Neural progenitor cell (in vitro differentiated cells): Measurements from ENCODE around the gene DTD2. TPM values are rescaled to one million over a fixed set of nuclear protein-coding genes. Genes with fewer than 3 reads are reported as not detected.

Experiments used
- DNase-seq: peaks from one replicate; pipeline ENCODE4 v3.0.0-alpha.2; 2016; ENCODE audit warnings: low spot score
- H2AFZ ChIP-seq: fragments of 200-600 bp; sonication (generic); replicated peaks from 2 replicates; pipeline ENCODE4 v1.6.1; 2016; ENCODE audit warnings: antibody characterized with exemption
- H3F3A ChIP-seq: fragments of 200-600 bp; sonication (generic); 2 replicates; pipeline ENCODE4 v1.6.1; 2016; ENCODE audit warnings: antibody characterized with exemption, low read depth
- H3K27ac ChIP-seq: fragments of 200-600 bp; sonication (generic); 2 replicates; pipeline ENCODE4 v1.5.1; 2016; ENCODE audit warnings: mild to moderate bottlenecking
- H3K27me3 ChIP-seq: fragments of 200-600 bp; sonication (generic); 2 replicates; pipeline ENCODE4 v1.6.1; 2016; ENCODE audit warnings: mild to moderate bottlenecking, moderate library complexity
- H3K36me3 ChIP-seq: fragments of 200-600 bp; sonication (generic); 2 replicates; pipeline ENCODE4 v1.5.1; 2016
- H3K4me1 ChIP-seq: fragments of 200-600 bp; sonication (generic); 2 replicates; pipeline ENCODE4 v1.6.1; 2016; ENCODE audit warnings: mixed run types
- H3K4me2 ChIP-seq: fragments of 200-600 bp; sonication (generic); 2 replicates; pipeline ENCODE4 v1.6.1; 2016
- H3K4me3 ChIP-seq: fragments of 200-600 bp; sonication (generic); 2 replicates; pipeline ENCODE4 v1.5.1; 2016
- H3K79me2 ChIP-seq: fragments of 200-600 bp; sonication (generic); 2 replicates; pipeline ENCODE4 v1.6.1; 2016; ENCODE audit warnings: low read depth
- H3K9ac ChIP-seq: fragments of 200-600 bp; sonication (generic); 2 replicates; pipeline ENCODE4 v1.6.1; 2016
- H3K9me3 ChIP-seq: fragments of 200-600 bp; sonication (generic); 2 replicates; pipeline ENCODE4 v1.5.1; 2016; ENCODE audit warnings: low read depth
- H4K20me1 ChIP-seq: fragments of 200-600 bp; sonication (generic); 2 replicates; pipeline ENCODE4 v1.6.1; 2016; ENCODE audit warnings: low read depth
- H3K27ac Mint-ChIP-seq: 3 replicates; pipeline ENCODE4 v1.8.0; 2021; ENCODE audit warnings: mixed read lengths
- H3K27me3 Mint-ChIP-seq: 2 replicates; pipeline ENCODE4 v1.8.0; 2022; ENCODE audit warnings: low read depth, mild to moderate bottlenecking, inconsistent platforms, moderate library complexity, mixed read lengths; ENCODE audit not compliant: insufficient read depth
- H3K36me3 Mint-ChIP-seq: 3 replicates; pipeline ENCODE4 v1.8.0; 2021; ENCODE audit warnings: mixed read lengths
- H3K4me1 Mint-ChIP-seq: 3 replicates; pipeline ENCODE4 v1.8.0; 2021; ENCODE audit warnings: mixed read lengths
- H3K4me3 Mint-ChIP-seq: 3 replicates; pipeline ENCODE4 v1.8.0; 2021; ENCODE audit warnings: mild to moderate bottlenecking, moderate library complexity, mixed read lengths
- H3K9me3 Mint-ChIP-seq: 3 replicates; pipeline ENCODE4 v1.8.0; 2020; ENCODE audit warnings: mixed read lengths
- EZH2 ChIP-seq: fragments of 200-600 bp; sonication (generic); IDR thresholded peaks from 2 replicates; pipeline ENCODE4 v1.6.1; 2017; ENCODE audit warnings: antibody characterized with exemption, mild to moderate bottlenecking, moderate library complexity
- EZH2phosphoT487 ChIP-seq: fragments of 200-600 bp; sonication (generic); IDR thresholded peaks from 2 replicates; pipeline ENCODE4 v1.6.1; 2017; ENCODE audit warnings: antibody characterized with exemption
- total RNA-seq: library from RNA; depleted of rRNA; stranded (reverse); fragments of >200 nt; gene quantifications from 2 replicates; pipeline ENCODE4 v1.2.3, GENCODE V29; 2015; ENCODE audit warnings: low replicate concordance
- TF ChIP-seq, protein P1 (sequence below): fragments of 200-600 bp; sonication (generic); IDR thresholded peaks from 2 replicates; pipeline ENCODE4 v1.5.1; 2017; ENCODE audit warnings: antibody characterized with exemption, mild to moderate bottlenecking

Gene DTD2
- total RNA-seq, 1 donor from 2014 or later: 11.9 TPM

GRCh38 chr14:31435276-31435675 lies 22.0 kb downstream of the DTD2 start:
- H3K36me3 Mint-ChIP-seq: peaks cover 28% of the 10 kb centered on the region
- no peaks in the 10 kb centered on the region for H3K27me3 ChIP-seq

DNA sequence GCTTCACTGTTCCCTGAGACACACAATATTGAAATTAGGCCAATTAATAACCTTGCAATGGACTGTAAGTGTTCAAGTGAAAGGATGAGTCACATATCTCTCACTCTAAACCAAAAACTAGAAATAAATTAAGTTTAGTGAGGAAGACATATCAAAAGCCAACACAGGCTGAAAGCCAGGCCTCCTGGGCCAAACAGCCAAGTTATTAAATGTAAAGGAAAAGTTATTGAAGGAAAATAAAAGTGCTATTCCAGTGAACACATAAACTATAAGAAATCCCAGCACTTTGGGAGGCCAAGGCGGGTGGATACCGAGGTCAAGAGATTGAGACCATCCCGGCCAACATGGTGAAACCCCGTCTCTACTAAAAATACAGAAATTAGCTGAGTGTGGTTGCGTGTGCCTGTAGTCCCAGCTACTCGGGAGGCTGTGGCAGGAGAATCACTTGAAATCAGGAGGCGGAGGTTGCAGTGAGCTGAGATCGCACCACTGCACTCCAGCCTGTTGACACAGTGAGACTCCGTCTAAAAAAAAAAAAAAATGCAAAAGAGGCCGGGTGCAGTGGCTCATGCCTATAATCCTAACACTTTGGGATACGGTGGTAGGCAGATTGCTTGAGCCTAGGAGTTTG lies 26.6 kb downstream of the DTD2 start:
- no peak overlapping the region for H3K27ac ChIP-seq
- no peak for DNase-seq
- no peaks in the 10 kb centered on the region for H4K20me1 ChIP-seq
- no peaks in the 10 kb centered on the region for H3K27me3 ChIP-seq
- H3K4me3 ChIP-seq: no peak overlapping the region
- Mint-ChIP-seq H3K27ac (no peak overlapping the region), H3K36me3 (peaks cover 14% of the 10 kb centered on the region), H3K9me3 (peaks cover 14% of the 10 kb centered on the region), H3K4me1 (no peaks in the 10 kb centered on the region), H3K4me3 (no peak overlapping the region), H3K27me3 (peaks cover 2% of the 10 kb centered on the region)
- H3F3A ChIP-seq: no peaks in the 10 kb centered on the region
- H3K36me3 ChIP-seq: no peaks in the 10 kb centered on the region
- no peak overlapping the region for H3K4me2 ChIP-seq
- TF ChIP-seq, protein P1, sequence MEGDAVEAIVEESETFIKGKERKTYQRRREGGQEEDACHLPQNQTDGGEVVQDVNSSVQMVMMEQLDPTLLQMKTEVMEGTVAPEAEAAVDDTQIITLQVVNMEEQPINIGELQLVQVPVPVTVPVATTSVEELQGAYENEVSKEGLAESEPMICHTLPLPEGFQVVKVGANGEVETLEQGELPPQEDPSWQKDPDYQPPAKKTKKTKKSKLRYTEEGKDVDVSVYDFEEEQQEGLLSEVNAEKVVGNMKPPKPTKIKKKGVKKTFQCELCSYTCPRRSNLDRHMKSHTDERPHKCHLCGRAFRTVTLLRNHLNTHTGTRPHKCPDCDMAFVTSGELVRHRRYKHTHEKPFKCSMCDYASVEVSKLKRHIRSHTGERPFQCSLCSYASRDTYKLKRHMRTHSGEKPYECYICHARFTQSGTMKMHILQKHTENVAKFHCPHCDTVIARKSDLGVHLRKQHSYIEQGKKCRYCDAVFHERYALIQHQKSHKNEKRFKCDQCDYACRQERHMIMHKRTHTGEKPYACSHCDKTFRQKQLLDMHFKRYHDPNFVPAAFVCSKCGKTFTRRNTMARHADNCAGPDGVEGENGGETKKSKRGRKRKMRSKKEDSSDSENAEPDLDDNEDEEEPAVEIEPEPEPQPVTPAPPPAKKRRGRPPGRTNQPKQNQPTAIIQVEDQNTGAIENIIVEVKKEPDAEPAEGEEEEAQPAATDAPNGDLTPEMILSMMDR: no peak
- TF ChIP-seq EZH2phosphoT487: no peak
- no peak for TF ChIP-seq EZH2
- no peak overlapping the region for H3K9ac ChIP-seq
- H3K79me2 ChIP-seq: no peaks in the 10 kb centered on the region
- H3K4me1 ChIP-seq: no peaks in the 10 kb centered on the region
- no peaks in the 10 kb centered on the region for H3K9me3 ChIP-seq
- no peak overlapping the region for H2AFZ ChIP-seq

More at GRCh38 chr14:31435276-31435675, 22.0 kb downstream of the DTD2 start:
- Mint-ChIP-seq H3K27me3 (peaks cover 4% of the 10 kb centered on the region), H3K4me3 (no peak overlapping the region), H3K27ac (no peak overlapping the region), H3K4me1 (peaks cover 10% of the 10 kb centered on the region), H3K9me3 (peaks cover 26% of the 10 kb centered on the region)
- H3K4me3 ChIP-seq: no peak overlapping the region
- no peak for TF ChIP-seq EZH2phosphoT487
- TF ChIP-seq, protein P1: no peak
- no peak for TF ChIP-seq EZH2
- no peaks in the 10 kb centered on the region for H3K36me3 ChIP-seq
- H2AFZ ChIP-seq: no peak overlapping the region
- no peaks in the 10 kb centered on the region for H3K79me2 ChIP-seq
- no peaks in the 10 kb centered on the region for H3K4me1 ChIP-seq
- no peak overlapping the region for H3K4me2 ChIP-seq
- H4K20me1 ChIP-seq: no peaks in the 10 kb centered on the region
- no peak overlapping the region for H3K9ac ChIP-seq
- no peaks in the 10 kb centered on the region for H3K9me3 ChIP-seq
- no peaks in the 10 kb centered on the region for H3F3A ChIP-seq
- H3K27ac ChIP-seq: no peak overlapping the region
- DNase-seq: no peak

GRCh38 chr14:31429791-31430190 lies 27.5 kb downstream of the DTD2 start:
- no peak overlapping the region for H3K4me3 ChIP-seq
- TF ChIP-seq EZH2phosphoT487 (no peak), EZH2 (no peak)
- TF ChIP-seq, protein P1: no peak
- no peak overlapping the region for H3K9ac ChIP-seq
- Mint-ChIP-seq H3K27ac (no peak overlapping the region), H3K4me1 (no peaks in the 10 kb centered on the region), H3K9me3 (peaks cover 14% of the 10 kb centered on the region), H3K36me3 (peaks cover 14% of the 10 kb centered on the region), H3K4me3 (no peak overlapping the region), H3K27me3 (peaks cover 2% of the 10 kb centered on the region)
- DNase-seq: no peak
- H3K4me2 ChIP-seq: no peak overlapping the region
- no peaks in the 10 kb centered on the region for H3K27me3 ChIP-seq
- no peaks in the 10 kb centered on the region for H3K36me3 ChIP-seq
- no peaks in the 10 kb centered on the region for H3K9me3 ChIP-seq
- no peaks in the 10 kb centered on the region for H3F3A ChIP-seq
- no peak overlapping the region for H3K27ac ChIP-seq
- no peak overlapping the region for H2AFZ ChIP-seq
- no peaks in the 10 kb centered on the region for H4K20me1 ChIP-seq
- H3K79me2 ChIP-seq: no peaks in the 10 kb centered on the region
- H3K4me1 ChIP-seq: no peaks in the 10 kb centered on the region
